Heart right ventricle (tissue), 16 donors: ENCODE results near the gene VWA5B2. TPM values are rescaled to one million over a fixed set of nuclear protein-coding genes. Genes with fewer than 3 reads are reported as not detected.
A peak's percentile ranks its signal among the peaks of the same experiment; 100 is the strongest.

ENCODE experiments used
- ATAC-seq, 8 donors: fragments of 200-7000 bp; cut with Tn5 transposase; one replicate each; pipeline ENCODE4 v1.9.1; 2020; ENCODE audit warnings: mild to moderate bottlenecking in 8 of 8, moderate library complexity in 8 of 8, moderate number of reproducible peaks in 1 of 8
- DNase-seq, 2 donors: peaks; one replicate each; pipeline ENCODE4 v3.0.0-alpha.2; 2020
- H3K27ac ChIP-seq, 10 donors: fragments of 200-600 bp; sonication (generic) in 2 of 10; one replicate each; pipeline versions ENCODE4 v1.5.0 to v1.8.0; 2020 to 2022; ENCODE audit warnings: mild to moderate bottlenecking in 3 of 10
- H3K27me3 ChIP-seq, 7 donors: fragments of 200-600 bp; one replicate each; pipeline ENCODE4 v1.8.0; 2021 to 2022; ENCODE audit warnings: mild to moderate bottlenecking in 2 of 7
- H3K36me3 ChIP-seq, 9 donors: fragments of 200-600 bp; sonication (generic) in 1 of 9; one replicate each; pipeline versions ENCODE4 v1.5.0 to v1.8.0; 2020 to 2022; ENCODE audit warnings: mild to moderate bottlenecking in 2 of 9
- H3K4me1 ChIP-seq, 9 donors: fragments of 200-600 bp; sonication (generic) in 1 of 9; one replicate each; pipeline versions ENCODE4 v1.5.0 to v1.8.0; 2020 to 2022; ENCODE audit warnings: mild to moderate bottlenecking in 4 of 9
- H3K4me3 ChIP-seq, 10 donors: fragments of 200-600 bp; sonication (generic) in 2 of 10; one replicate each; pipeline versions ENCODE4 v1.5.0 to v1.8.0; 2020 to 2022; ENCODE audit warnings: mild to moderate bottlenecking in 7 of 10, moderate library complexity in 2 of 10
- H3K9me3 ChIP-seq, 11 donors: fragments of 200-600 bp in 10 of 11; sonication (generic) in 2 of 11; one replicate each; pipeline versions ENCODE4 v1.5.0 to v1.8.0; 2013 to 2022; ENCODE audit warnings: mild to moderate bottlenecking in 2 of 11, control low read depth in 1 of 11, moderate library complexity in 1 of 11
- CTCF ChIP-seq, 9 donors: fragments of 200-600 bp; sonication (generic) in 2 of 9; IDR thresholded peaks; one replicate each; pipeline versions ENCODE4 v1.5.0 to v1.8.0; 2021 to 2022; ENCODE audit warnings: antibody characterized with exemption in 9 of 9, mild to moderate bottlenecking in 5 of 9, moderate library complexity in 1 of 9
- WGBS, 2 donors: extraction: QIAGEN DNeasy Blood & Tissue Kit; methylation state at CpG; one replicate each; pipeline ENCODE4 v1.1.7; 2013; ENCODE audit warnings: inconsistent platforms in 1 of 2; 5-methylcytosine and 5-hydroxymethylcytosine counted together
- intact Hi-C, 10 donors: fragments of 100-400 bp; cut with DNase I; formaldehyde crosslinking; loops; one replicate each; pipeline versions ENCODE4 v1.11.1 to v1.14.2; 2022
- polyA plus RNA-seq, 2 donors: library from polyadenylated mRNA; stranded (reverse); fragments of 200-250 nt; gene quantifications; one replicate each; pipeline ENCODE4 v1.2.3, GENCODE V29; 2013
- total RNA-seq, 10 donors: library from RNA; stranded (reverse); fragmentation: NEBNext Ultra II Directional in 3 of 10; extraction: Animal tissue kit (Norgen Biotek cat#: 25700) in 3 of 10; gene quantifications; one replicate each; pipeline versions ENCODE4 v1.2.1 to v1.2.4, GENCODE V29; 2021 to 2023
- donor health status: Arrhythmogenic right ventricular cardiomyopathy.
- donor health status: ischemic (EF 13 %, LVEDD 7.1; RV severe dilation, severe dysfunction).
- donor health status: healthy with polysubstance abuse.
- donor health status: DM: no; HTN: yes; CAD: no.
- donor health status: DM: no; HTN: no; CAD: no.
- donor health status: ischemic (EF 25% LVEDD 6.9; RV normal size, moderate dysfunction).
- donor health status: ischemic (EF 25% LVEDD 5.7; RV mildly dilated, moderate dysfunction).
- donor health status: healthy.
- donor health status: DM: yes; HTN: yes; CAD: no.
- donor health status: Ischemic cardiomyopathy.
- donor health status: ischemic (EF 35%, LVEDD 5.7; RV mildly dilated, moderate dysfunction).
- donor health status: nonischemic (EF 11% LVEDD 7.7; RV severe dilation, severe dysfunction).
- donor health status: DM: yes; HTN: yes; CAD: no.
- donor health status: PGD.
- donor health status: ischemic (EF 29% LVEDD 5.4; RV normal size, mild dysfunction).
- donor health status: nonischemic (EF 23%, LVEDD 6.1; RV moderate dilation, normal function).

Gene VWA5B2
- total and polyA plus RNA-seq, 12 donors: 0.03 to 0.09 TPM; not detected in 10

GRCh38 chr3:184228376-184229137, 828 bp upstream of the VWA5B2 start:
- Histone ChIP-seq H3K4me1 (peaks cover 0 to 20% (median 11%) of the 10 kb centered on the region in 9 donors), H3K4me3 (peak overlapping the region in 7 of 10 donors; percentile 49 to 69 (median 57)), H3K9me3 (no peaks in the 10 kb centered on the region), H3K27ac (no peak overlapping the region), H3K27me3 (peaks cover 17 to 89% (median 51%) of the 10 kb centered on the region in 7 donors), H3K36me3 (no peaks in the 10 kb centered on the region)
- ATAC-seq (no peak), DNase-seq (no peak)
- intact Hi-C loops: no loop called here
- 35 to 40% methylated on average over 12 of the region's 12 CpGs for WGBS, 2 donors
- no peak for TF ChIP-seq CTCF (IDR thresholded peaks at IDR 0.05)

- peaks cover 0 to 20% (median 11%) of the 10 kb centered on the region in 9 donors for H3K4me1 ChIP-seq
- H3K9me3 ChIP-seq: no peaks in the 10 kb centered on the region
- no peak overlapping the region for H3K27ac ChIP-seq
- DNase-seq: no peak
- no peaks in the 10 kb centered on the region for H3K36me3 ChIP-seq
- H3K27me3 ChIP-seq: peaks cover 17 to 84% (median 52%) of the 10 kb centered on the region in 7 donors
- no peak for TF ChIP-seq CTCF (IDR thresholded peaks at IDR 0.05)
- H3K4me3 ChIP-seq: peak overlapping the region; percentile 20 to 69 (median 54)
- WGBS, 2 donors: 0 to 1% methylated on average over 50 to 61 of the region's 61 CpGs
- intact Hi-C loops: no loop called here
- ATAC-seq: no peak
Measured at GRCh38 chr3:184230081-184230602, 757 bp downstream of the VWA5B2 start.

DNA sequence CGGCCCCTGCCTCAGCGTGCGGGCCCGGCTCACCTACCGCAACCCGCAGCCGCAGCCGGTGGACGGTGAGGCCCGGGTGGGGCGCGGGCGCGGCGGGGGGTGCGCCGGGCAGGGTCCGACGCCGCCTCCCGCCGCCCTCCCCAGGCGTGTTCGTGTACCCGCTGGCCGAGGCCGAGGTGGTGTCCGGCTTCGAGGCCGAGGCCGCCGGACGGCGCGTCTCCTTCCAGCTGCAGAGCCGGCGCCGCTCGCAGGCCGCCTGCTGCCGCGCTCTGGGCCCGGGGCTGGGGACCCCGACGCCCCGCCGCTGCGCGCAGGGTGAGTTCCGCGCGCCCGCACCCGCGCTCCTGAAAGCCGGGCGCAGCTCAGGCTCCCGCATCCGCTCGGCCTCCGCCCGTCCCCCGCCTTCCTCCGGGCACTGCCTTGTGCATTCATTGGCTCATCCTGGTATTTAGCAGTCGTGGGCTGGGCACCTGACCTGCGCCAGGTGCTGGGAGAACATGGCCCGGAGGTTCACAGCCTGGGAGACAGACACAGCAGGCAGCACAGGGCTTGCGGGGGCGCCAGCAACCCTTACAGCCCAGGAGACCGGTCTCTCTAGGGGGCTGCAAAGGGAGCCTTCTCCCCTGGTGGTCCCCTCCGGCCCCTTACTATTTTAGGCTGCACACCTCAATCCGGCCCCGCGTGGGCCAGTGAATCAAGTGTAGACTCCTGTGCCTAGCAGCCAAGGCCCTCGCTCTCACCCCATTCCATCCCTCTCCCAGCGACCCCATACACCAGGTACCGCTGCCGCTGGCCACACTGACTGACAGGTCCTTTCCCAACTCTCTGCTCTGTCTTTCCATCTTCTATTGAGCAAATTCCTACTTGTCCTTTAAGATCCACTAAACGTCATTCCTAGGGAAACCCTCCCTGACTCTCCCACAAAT, 1.5 kb downstream of the VWA5B2 start:
- 4 to 6% methylated on average over 63 to 79 of the region's 79 CpGs for WGBS, 2 donors
- Histone ChIP-seq H3K4me3 (peak overlapping the region; percentile 20 to 69 (median 54)), H3K9me3 (no peaks in the 10 kb centered on the region), H3K27ac (no peak overlapping the region), H3K27me3 (peaks cover 17 to 78% (median 52%) of the 10 kb centered on the region in 7 donors), H3K36me3 (no peaks in the 10 kb centered on the region), H3K4me1 (peaks cover 0 to 20% (median 11%) of the 10 kb centered on the region in 9 donors)
- DNase-seq (no peak), ATAC-seq (no peak)
- intact Hi-C loops: no loop called here
- no peak for TF ChIP-seq CTCF (IDR thresholded peaks at IDR 0.05)

GRCh38 chr3:184231671-184232070, 2.3 kb downstream of the VWA5B2 start:
- no peaks in the 10 kb centered on the region for H3K36me3 ChIP-seq
- H3K27ac ChIP-seq: no peak overlapping the region
- WGBS, 2 donors: 57 to 65% methylated on average over 3 of the region's 3 CpGs
- no peaks in the 10 kb centered on the region for H3K9me3 ChIP-seq
- no peak overlapping the region for H3K4me3 ChIP-seq
- H3K4me1 ChIP-seq: peaks cover 0 to 20% (median 11%) of the 10 kb centered on the region in 9 donors
- H3K27me3 ChIP-seq: peaks cover 17 to 70% (median 52%) of the 10 kb centered on the region in 7 donors
- no peak for DNase-seq
- ATAC-seq: no peak
- TF ChIP-seq CTCF (IDR thresholded peaks at IDR 0.05): no peak
- intact Hi-C loops: no loop called here
